Transverse colon (tissue), 4 donors: Measurements from ENCODE around the gene VLDLR. TPM values are rescaled to one million over a fixed set of nuclear protein-coding genes. Genes with fewer than 3 reads are reported as not detected.

Experiments used
- DNase-seq: peaks from one replicate; pipeline ENCODE4 v3.0.0-alpha.2; 2019
- H3K27ac ChIP-seq, 4 donors: fragments of 200-600 bp; sonication (generic); 2 replicates each; pipeline ENCODE4 v1.5.1; 2016 to 2018; ENCODE audit warnings: inconsistent platforms in 4 of 4
- H3K27me3 ChIP-seq: fragments of 200-600 bp; sonication (generic); 2 replicates; pipeline ENCODE4 v1.5.1; 2017; ENCODE audit warnings: inconsistent platforms
- H3K36me3 ChIP-seq, 4 donors: fragments of 200-600 bp; sonication (generic); 2 replicates each; pipeline ENCODE4 v1.5.1; 2017 to 2019; ENCODE audit warnings: inconsistent platforms in 4 of 4
- H3K4me1 ChIP-seq, 4 donors: fragments of 200-600 bp; sonication (generic); 2 replicates each; pipeline ENCODE4 v1.5.1; 2017 to 2020; ENCODE audit warnings: inconsistent platforms in 4 of 4
- H3K4me3 ChIP-seq, 4 donors: fragments of 200-600 bp; sonication (generic); 1 replicate in 1 of 4; 2 replicates in 3 of 4; pipeline versions ENCODE4 v1.5.1 to v1.6.1; 2017 to 2019; ENCODE audit warnings: inconsistent platforms in 4 of 4
- H3K9me3 ChIP-seq, 2 donors: fragments of 200-600 bp; sonication (generic); 2 replicates each; pipeline ENCODE4 v1.5.1; 2017 to 2019; ENCODE audit warnings: inconsistent platforms in 2 of 2
- EP300 ChIP-seq: sonication (generic); formaldehyde crosslinking; IDR thresholded peaks from one replicate; pipeline ENCODE4 v1.6.1; 2017; ENCODE audit warnings: antibody characterized with exemption, low read depth
- POLR2A ChIP-seq: fragments of 450-650 bp; IDR thresholded peaks from one replicate; pipeline ENCODE4 v1.6.1; 2016; ENCODE audit warnings: antibody characterized with exemption, mild to moderate bottlenecking, moderate library complexity
- POLR2AphosphoS5 ChIP-seq, 3 donors: sonication (generic); formaldehyde crosslinking; IDR thresholded peaks; one replicate each; pipeline ENCODE4 v1.6.1; 2016; ENCODE audit warnings: antibody characterized with exemption in 3 of 3
- WGBS, 2 donors: methylation state at CpG; one replicate each; pipeline ENCODE4 v1.1.5; 2018; ENCODE audit warnings: low coverage in 1 of 2; 5-methylcytosine and 5-hydroxymethylcytosine counted together
- in situ Hi-C, 4 donors: fragments of 200-750 bp; cut with MboI; loops; one replicate each; pipeline versions ENCODE4 v1.15.0 to v1.15.1; 2017; ENCODE audit warnings: low sequenced_read_pairs in 3 of 4, low pct_ligation_motif_present in 1 of 4, low pct_unique_long_range_greater_than_20kb in 1 of 4
- intact Hi-C: fragments of 100-400 bp; cut with DNase I; formaldehyde crosslinking; loops from one replicate; pipeline ENCODE4 v1.15.1; 2023; ENCODE audit warnings: low total_unique reads
- total RNA-seq, 4 donors: library from RNA; depleted of rRNA; stranded (reverse); fragments of >200 nt; gene quantifications; one replicate each; pipeline ENCODE4 v1.1.0, GENCODE V29; 2016
- TF ChIP-seq, protein P1 (sequence below), 5 experiments: fragments of 200-600 bp in 3 of 5; fragments of 450-650 bp in 2 of 5; sonication (generic) in 3 of 5; IDR thresholded peaks; 1 replicate in 2 of 5; 2 replicates in 3 of 5; pipeline ENCODE4 v1.5.1; 2016 to 2017; ENCODE audit warnings: antibody characterized with exemption in 5 of 5, inconsistent platforms in 3 of 5, mild to moderate bottlenecking in 2 of 5, moderate library complexity in 1 of 5

VLDLR gene
- total RNA-seq, 4 donors from 2014 or later, result 0.80 to 14.0 (median 9.6) TPM

- DNase-seq, result peak; percentile 76
- H3K9me3 ChIP-seq, result no peaks in the 10 kb centered on the region
- intact Hi-C loops (no loop called here), in situ Hi-C loops (no loop called here)
- peak overlapping the region; percentile 46 to 71 (median 68) for H3K4me3 ChIP-seq
- H3K36me3 ChIP-seq, result no peaks in the 10 kb centered on the region
- peaks cover 14% of the 10 kb centered on the region for H3K27me3 ChIP-seq
- WGBS, 2 donors, result 9 to 47% methylated on average over 5 to 27 of the region's 66 CpGs
- H3K4me1 ChIP-seq, result peaks cover 0 to 17% (median 10%) of the 10 kb centered on the region in 4 donors
- H3K27ac ChIP-seq, result peak overlapping the region; percentile 28 to 78 (median 65)
- TF ChIP-seq POLR2AphosphoS5 (IDR thresholded peaks at IDR 0.05), result peak in 1 of 3 donors; percentile 67
- no peak for TF ChIP-seq EP300
- TF ChIP-seq, protein P1, sequence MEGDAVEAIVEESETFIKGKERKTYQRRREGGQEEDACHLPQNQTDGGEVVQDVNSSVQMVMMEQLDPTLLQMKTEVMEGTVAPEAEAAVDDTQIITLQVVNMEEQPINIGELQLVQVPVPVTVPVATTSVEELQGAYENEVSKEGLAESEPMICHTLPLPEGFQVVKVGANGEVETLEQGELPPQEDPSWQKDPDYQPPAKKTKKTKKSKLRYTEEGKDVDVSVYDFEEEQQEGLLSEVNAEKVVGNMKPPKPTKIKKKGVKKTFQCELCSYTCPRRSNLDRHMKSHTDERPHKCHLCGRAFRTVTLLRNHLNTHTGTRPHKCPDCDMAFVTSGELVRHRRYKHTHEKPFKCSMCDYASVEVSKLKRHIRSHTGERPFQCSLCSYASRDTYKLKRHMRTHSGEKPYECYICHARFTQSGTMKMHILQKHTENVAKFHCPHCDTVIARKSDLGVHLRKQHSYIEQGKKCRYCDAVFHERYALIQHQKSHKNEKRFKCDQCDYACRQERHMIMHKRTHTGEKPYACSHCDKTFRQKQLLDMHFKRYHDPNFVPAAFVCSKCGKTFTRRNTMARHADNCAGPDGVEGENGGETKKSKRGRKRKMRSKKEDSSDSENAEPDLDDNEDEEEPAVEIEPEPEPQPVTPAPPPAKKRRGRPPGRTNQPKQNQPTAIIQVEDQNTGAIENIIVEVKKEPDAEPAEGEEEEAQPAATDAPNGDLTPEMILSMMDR (IDR thresholded peaks at IDR 0.05), result peak in 3 of 5 experiments; percentile 12 to 28 (median 13)
These were observed 467 bp upstream of the VLDLR start for GRCh38 chr9:2620919-2621721.

DNA sequence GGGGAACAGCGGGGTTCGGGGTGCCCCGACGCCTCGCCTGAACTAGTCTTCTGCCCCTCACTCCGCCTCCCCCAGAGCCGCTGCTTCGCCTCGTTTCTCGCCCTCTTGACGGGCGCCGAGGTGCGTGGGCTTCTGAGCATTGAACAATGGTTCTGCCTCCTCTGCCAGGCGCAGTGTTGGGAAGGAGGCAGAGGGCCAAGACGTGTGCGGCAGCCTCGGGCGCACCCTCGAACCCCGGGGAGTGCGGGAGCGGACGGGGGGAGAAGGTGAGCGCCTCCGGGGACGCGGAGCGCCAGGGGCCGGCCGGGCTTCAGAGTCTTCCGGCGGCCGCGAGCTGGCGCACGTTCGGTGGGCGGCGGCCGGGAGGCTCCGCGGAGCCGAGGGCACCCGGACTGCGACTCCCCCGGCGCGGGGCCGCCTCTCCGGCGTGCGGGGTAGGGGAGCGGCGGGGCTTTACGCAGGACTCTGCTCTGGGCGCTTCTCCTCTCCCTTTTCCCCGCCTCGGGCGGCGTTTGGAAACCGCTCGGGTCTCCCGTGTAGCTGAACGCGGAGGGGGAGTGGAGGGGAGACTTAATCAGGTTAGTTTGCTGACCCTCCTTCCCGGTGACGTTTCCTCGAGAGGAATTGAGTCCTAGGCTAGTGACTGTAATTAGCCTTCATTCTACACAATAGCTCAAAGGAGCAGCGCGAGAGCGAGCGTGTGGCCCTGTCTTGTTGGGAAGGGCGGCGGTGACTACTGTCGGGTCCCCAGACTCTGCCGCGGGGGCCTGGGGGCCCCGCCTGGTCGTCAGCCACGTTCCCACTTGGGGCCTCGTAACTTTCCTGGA lies 1.1 kb downstream of the VLDLR start:
- H3K36me3 ChIP-seq, result no peaks in the 10 kb centered on the region
- intact Hi-C loops, result no loop called here
- peak overlapping the region; percentile 28 to 78 (median 65) for H3K27ac ChIP-seq
- DNase-seq, result peak; percentile 11
- in situ Hi-C loops, result no loop called here
- 1% methylated on average over 64 of the region's 82 CpGs; no CpG with 5 or more reads in 1 of the 2 donors for WGBS, 2 donors
- H3K27me3 ChIP-seq, result peaks cover 14% of the 10 kb centered on the region
- no peak for TF ChIP-seq POLR2A
- TF ChIP-seq, protein P1 (IDR thresholded peaks at IDR 0.05), result no peak
- TF ChIP-seq POLR2AphosphoS5 (IDR thresholded peaks at IDR 0.05), result no peak
- TF ChIP-seq EP300, result no peak
- H3K4me3 ChIP-seq, result peak overlapping the region; percentile 46 to 71 (median 68)
- H3K4me1 ChIP-seq, result peaks cover 0 to 17% (median 10%) of the 10 kb centered on the region in 4 donors
- no peaks in the 10 kb centered on the region for H3K9me3 ChIP-seq

DNA sequence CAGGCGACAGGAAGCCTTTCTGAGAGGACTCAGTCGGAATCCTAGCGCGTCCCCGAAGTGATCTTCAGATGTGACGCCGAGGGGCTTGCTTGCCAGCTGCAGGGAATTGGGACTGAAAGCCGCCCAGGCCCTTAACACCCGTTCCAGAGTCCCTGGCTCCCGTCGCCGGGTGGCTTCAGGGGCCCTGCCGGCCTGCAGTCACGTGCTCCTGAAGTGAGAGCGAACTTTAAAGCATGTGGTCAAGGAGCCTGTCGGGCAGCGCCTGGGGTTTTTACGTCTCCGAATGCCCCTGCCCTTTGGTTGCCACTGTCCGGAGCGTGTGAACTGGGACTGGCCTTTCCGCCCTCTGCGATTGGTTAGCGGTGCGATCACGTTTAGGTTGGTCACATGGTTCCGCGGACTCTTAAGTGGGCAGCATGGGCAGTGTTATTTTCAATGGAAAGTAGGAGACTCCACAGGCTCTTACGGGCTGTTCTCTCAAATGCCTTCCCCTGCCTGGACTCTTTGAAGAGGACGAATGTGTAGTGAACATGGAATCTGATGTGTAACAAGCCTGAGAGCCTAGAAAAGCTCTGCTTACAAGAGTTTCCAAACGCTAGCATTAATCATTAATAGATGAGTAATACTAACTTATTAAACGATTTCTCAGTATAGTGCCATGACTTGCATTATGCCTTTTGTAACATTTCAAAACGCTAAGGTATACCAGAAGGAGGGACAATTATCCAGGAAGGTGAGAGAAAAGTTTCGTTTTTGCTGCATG lies 1.9 kb downstream of the VLDLR start:
- in situ Hi-C loops (no loop called here), intact Hi-C loops (no loop called here)
- DNase-seq, result peak; percentile 10
- WGBS, 2 donors, result 33 to 61% methylated on average over 4 to 33 of the region's 34 CpGs
- H3K27ac ChIP-seq, result peak overlapping the region; percentile 28 to 78 (median 65)
- TF ChIP-seq, protein P1 (IDR thresholded peaks at IDR 0.05), result no peak
- no peak for TF ChIP-seq EP300
- peak in 1 of 3 donors; percentile 6 for TF ChIP-seq POLR2AphosphoS5 (IDR thresholded peaks at IDR 0.05)
- no peak for TF ChIP-seq POLR2A
- no peaks in the 10 kb centered on the region for H3K36me3 ChIP-seq
- peaks cover 0 to 17% (median 10%) of the 10 kb centered on the region in 4 donors for H3K4me1 ChIP-seq
- H3K27me3 ChIP-seq, result peaks cover 14% of the 10 kb centered on the region
- peak overlapping the region; percentile 0 to 71 (median 68) for H3K4me3 ChIP-seq
- no peaks in the 10 kb centered on the region for H3K9me3 ChIP-seq
